Activated CD4-positive, alpha-beta T cell treated with anti-CD3 and anti-CD28 coated beads, Interleukin-2, amount 50 U/mL, for 4 hours (primary cell): ENCODE data around the gene SLC37A1.

Experiments
- DNase-seq, 2 experiments: peaks; one replicate each; pipeline ENCODE4 v3.0.0-alpha.2; 2020

Gene SLC37A1

GRCh38 chr21:42530167-42530518 lies 16.5 kb downstream of the SLC37A1 start:
- DNase-seq: no peak

GRCh38 chr21:42531771-42532170 lies 18.1 kb downstream of the SLC37A1 start:
- DNase-seq: no peak

- no peak for DNase-seq
Observed at GRCh38 chr21:42532466-42533181, 19.0 kb downstream of the SLC37A1 start.

- no peak for DNase-seq
Observed at GRCh38 chr21:42533306-42533962, 19.8 kb downstream of the SLC37A1 start.

GRCh38 chr21:42533963-42534355 lies 20.3 kb downstream of the SLC37A1 start:
- DNase-seq: no peak

- DNase-seq: no peak
Observed at GRCh38 chr21:42534421-42535378, 21.0 kb downstream of the SLC37A1 start.

DNA sequence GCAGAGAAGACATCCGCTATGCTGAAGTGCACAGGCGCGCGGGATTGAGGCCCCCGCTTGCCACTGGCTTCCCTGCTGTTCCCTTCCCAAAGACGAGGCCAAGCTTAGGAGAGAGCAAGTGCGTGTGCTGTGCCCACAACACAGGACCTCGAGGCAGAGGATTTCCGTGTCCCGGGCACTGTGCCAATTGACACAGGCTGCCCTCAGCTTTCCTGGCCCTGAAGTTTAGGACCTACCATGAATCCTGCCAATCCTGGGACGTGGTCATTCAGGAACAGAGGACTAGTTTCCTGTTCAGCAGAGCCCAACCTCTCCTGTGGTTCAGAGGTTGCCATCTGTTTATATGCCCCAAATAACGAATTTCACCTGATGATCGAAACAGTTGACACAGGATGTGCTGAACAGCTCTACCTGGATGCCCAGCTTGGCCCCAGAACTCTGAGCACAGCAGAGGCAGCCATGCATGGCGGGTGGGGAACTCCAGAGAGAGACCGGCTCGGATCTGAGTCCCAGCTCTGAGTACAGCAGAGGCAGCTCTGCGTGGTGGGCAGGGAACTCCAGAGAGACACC lies 22.0 kb downstream of the SLC37A1 start:
- DNase-seq: no peak

DNA sequence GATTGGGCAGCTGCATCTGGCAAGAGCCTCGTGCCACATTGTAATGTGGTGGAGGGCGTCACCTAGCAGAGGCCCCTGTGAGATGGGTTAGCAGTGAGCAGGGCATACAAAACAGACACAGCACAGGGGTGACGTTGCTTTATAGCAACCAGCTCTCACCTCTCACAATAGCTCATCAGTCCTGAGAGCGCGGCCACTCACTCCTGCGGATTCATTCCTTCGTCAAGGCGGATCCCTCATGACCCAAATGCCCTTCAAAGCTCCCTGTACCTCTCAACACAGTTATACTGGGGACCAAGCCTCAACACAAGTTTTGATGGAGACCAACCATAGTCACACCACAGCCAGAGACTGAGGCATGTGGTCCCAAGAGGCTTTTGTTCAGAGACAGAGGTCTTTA lies 22.9 kb downstream of the SLC37A1 start:
- DNase-seq: no peak

GRCh38 chr21:42537106-42537742 lies 23.6 kb downstream of the SLC37A1 start:
- DNase-seq: no peak

DNA sequence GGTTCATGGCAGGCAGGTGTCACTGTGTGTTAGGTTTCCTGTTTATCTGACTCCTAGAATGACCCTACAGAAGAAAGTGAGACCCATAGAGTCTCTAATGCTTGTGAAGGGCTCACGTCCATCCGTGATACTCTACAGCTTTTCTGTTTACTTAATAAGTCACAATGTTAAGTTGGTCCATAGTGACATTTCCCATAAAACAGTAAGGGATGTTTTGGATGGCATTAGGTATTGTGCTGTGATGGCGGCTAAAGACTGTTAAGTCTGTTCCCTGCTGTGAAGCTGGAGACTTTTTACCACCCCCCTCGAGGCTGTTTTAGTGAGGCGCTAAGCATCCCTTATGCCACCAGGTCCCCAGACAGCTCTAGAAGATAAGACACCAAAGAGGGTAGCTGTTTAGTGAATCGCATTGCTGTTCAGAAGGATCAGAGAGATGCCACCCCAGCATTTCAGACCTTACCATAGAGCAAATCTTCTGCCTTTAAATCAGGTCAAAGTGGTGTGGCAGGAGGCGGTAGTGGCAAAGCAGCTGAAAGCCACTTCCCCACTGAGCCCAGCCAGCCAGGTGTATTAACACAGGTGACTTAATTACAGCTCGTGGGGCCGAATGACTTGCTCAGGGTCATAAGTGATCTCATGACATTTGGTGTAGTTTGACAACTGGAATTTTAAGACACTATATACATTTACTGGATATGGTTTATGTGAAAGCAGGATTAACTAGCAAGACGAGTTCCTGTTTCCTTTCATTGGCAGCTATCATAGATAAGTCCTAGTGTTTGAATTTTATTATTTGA lies 25.0 kb downstream of the SLC37A1 start:
- no peak for DNase-seq

DNA sequence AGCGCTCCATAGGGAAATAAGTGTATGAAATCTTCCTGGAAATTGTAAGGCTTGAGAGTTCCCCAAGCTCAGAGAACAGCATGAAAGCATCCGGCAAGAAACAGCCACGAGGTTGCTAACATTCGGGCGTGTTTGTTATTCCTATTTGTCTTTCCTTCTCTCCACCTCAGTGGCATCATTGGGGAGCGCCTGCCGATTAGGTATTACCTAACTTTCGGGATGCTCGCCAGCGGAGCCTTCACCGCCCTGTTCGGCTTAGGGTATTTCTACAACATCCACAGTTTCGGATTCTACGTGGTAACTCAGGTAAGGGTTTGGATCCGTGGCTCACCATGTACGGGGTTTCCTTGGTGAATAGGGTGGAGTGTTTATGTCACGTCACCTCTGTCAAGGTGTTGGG lies 25.7 kb downstream of the SLC37A1 start:
- no peak for DNase-seq

DNA sequence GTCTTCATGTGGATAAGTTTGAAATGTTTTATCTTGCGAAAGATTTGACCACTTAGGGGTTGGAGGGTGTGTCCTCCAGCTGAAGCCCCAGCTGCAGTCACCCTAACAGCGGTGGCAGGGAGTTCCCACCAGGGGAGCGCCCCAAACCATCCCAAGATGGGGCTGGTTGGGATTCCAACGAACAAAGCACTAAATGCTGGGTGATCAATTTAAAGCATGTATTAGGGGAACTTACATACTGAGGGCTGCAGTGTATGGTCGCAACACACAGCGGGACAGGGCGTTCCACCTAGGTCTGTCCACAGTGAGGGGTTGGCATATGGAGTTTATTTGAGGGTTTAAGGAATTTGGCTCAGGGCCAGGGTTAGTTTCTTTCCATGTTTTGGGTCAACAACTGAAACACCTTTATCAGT lies 26.3 kb downstream of the SLC37A1 start:
- DNase-seq: no peak

DNA sequence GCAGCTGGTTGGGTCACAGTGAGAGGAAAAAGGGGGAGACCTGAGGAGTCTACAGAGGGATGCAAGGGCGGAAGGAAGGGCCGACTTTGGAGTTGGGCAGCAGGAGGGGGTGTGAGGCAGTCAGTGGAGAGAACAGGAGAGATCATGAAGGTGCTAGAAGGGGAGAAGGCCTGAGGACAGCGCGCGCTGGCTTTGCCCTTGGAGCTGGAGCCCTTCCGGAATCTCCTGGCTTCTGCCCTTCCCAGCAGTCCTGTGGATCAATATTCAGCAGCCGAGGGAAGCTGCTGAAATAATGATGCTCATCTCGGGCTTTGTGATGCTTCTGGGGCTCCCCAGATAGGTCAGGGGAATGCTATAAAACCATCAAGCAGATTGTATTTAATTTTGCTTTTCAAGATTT lies 26.7 kb downstream of the SLC37A1 start:
- no peak for DNase-seq

DNA sequence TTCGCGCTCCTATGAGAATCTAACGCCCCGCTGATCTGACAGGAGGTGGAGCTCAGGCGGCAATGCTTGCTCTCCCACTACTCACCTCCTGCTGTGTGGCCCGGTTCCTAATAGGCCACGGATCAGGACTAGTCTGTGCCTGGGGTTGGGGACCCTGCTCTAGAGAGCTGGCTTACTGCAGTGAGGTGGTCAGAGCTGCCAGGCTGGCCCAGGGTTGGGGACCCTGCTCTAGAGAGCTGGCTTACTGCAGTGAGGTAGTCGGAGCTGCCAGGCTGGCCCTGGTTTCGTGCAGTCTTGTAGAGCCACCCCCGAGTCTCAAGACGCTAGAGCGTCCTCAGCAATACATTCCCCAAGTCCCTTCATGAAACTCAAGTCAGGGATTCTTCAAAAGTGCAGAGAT lies 27.5 kb downstream of the SLC37A1 start:
- no peak for DNase-seq

DNA sequence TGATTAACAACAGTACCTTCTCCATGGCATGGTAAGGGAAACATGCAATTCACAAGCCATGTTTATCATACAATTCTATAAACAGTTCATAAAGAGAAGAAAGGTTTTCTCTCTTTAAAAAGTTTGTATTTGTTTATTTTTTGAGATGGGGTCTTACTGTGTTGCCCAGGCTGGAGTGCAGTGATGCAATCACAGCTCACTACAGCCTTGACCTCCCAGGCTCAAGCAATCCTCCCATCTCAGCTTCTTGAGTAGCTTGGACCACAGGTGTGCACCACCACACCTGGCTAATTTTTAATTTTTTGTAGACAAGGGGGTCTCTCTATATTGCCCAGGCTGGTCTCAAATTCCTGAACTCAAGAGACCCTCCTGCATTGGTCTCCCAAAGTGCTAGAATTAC lies 28.0 kb downstream of the SLC37A1 start:
- DNase-seq: no peak

DNA sequence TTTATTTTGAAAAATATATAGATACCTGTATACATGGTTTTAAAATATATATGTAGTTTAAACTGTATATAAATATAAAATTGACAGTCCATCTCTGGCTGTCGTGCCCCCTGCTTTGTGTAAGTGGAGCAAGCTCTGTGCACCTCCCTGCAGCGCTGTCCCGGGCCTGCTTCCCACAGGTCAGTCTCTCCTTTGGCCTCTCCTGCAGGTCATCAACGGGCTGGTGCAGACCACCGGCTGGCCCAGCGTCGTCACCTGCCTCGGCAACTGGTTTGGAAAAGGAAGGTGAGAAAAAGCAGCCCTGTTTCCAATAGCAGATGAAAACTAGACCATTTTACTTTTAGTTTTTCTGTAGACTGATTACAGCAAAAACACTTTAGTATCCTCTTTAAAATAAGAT lies 28.5 kb downstream of the SLC37A1 start:
- DNase-seq: no peak

DNA sequence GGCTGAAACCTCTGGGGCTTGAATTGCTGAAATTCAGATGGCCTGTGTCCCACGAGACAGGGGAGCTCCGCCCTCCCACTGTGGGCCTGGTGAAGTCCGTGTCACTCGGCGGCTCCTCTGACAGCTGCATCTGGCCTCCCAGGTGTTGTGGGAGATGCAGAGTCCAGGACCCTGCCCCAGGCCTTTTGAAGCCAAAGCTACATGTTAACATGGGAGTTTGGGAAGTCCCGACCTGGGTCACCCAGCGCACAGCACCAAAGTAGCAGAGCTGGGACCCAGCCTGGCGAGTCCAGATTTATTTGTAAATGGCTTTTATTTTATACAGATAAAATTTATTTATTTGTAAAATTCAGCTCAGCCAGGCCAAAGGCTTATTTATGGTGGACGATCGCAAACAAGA lies 28.9 kb downstream of the SLC37A1 start:
- DNase-seq: no peak

DNA sequence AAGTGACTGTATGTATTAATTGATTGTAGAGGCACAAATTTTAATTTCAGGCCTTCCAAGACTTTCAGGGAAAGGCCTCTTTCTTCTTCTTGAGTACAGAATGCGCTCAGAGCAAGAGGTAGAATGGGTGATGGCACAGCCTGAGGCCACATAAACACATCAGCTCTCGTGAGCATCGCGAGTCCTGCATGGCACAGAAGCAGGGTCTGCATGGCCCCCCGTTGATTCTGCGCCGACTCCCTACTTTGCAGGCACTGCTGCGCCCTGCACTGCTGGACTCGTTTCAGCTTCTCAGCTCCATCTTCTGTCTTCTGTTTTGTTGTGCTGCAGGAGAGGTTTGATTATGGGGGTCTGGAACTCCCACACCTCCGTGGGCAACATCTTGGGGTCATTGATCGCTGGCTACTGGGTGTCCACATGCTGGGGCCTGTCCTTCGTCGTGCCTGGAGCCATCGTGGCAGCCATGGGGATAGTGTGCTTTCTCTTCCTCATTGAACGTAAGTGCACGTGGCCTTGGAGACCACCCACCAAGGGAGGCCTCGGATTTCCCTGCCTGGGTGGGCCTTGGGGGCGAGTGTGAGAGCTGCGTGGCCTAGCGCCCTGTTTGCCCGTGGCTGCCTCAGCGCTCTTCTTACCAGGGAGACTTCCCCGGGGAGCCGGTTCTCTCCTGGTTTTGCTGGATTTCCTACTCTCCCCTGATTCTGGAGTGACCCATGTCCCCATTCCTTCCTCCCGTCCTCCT lies 29.6 kb downstream of the SLC37A1 start:
- DNase-seq: no peak

DNA sequence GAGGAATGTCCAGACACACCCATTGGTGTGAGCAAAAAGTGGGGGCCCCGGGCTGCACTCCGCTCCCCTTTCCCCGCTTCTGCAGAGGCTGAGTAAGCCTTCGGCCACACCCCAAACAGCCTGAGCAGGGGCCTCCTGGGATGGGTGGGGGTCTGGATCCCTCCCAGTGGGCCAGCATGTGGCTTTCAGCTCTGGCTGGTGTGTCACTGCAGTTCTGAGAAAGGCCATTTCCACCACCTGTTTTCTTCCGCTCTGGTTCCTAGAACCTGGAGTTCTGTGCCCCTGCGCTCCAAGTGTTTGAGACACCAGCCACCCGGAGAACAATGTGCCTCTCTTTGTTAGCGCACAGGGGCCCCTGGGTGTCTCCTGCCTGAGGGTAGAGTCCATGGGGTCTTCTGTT lies 30.9 kb downstream of the SLC37A1 start:
- no peak for DNase-seq

DNA sequence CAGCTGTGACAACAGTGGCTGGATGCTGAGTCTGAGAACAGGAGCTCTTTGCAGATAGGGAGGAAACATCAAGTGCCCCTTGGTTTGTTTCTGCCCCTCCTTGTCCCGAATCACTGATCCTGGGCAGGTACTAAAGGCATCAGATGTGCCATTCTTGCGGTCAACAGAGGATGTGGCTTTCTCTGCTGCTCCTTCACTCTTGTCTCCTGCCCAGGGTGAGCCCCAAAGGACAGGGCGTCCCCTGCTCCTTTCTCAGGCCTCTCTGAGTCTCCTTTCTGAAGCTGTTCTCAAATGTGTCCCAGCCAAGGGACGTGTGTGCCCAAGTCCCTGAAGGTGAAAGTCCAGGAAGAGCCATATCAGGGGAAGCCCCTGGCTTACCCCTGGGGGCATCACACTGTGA lies 31.7 kb downstream of the SLC37A1 start:
- DNase-seq: no peak

DNA sequence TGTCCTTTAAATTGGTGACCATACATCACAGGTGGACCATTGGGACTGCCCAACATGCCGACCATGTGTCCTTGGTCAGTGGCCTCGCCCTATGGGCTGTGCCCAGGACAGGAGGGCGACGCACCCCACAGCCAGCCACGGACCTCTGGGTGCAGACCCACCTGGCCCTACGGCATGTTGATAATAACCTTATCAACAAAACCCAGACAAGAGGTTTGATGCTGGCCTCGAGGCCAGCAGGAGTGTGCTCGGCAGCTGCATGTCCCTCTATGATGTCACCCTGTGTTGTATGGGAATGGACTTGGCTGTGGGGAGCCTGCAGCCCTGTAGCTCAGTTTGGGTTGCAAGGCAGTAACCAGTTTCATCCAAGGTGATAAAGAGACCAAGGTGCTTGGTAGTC lies 32.1 kb downstream of the SLC37A1 start:
- no peak for DNase-seq
